Heart left ventricle (tissue), 16 donors: ENCODE measurements around the gene S100A1. TPM values are rescaled to one million over a fixed set of nuclear protein-coding genes. Genes with fewer than 3 reads are reported as not detected.

ENCODE experiments used
- ATAC-seq, 4 donors: fragments of 200-7000 bp; cut with Tn5 transposase; one replicate each; pipeline ENCODE4 v1.9.1; 2020 to 2022; ENCODE audit warnings: moderate library complexity in 4 of 4, mild to moderate bottlenecking in 3 of 4, moderate number of reproducible peaks in 1 of 4
- DNase-seq, 5 donors: peaks; one replicate each; pipeline ENCODE4 v3.0.0-alpha.2; 2020
- H3K27ac ChIP-seq, 12 donors: fragments of 200-600 bp; sonication (generic) in 4 of 12; one replicate each; pipeline versions ENCODE4 v1.5.0 to v1.8.0; 2016 to 2022; ENCODE audit warnings: mild to moderate bottlenecking in 2 of 12
- H3K27me3 ChIP-seq, 9 donors: fragments of 200-600 bp; sonication (generic) in 2 of 9; one replicate each; pipeline versions ENCODE4 v1.5.1 to v1.8.0; 2016 to 2022; ENCODE audit warnings: mild to moderate bottlenecking in 3 of 9
- H3K36me3 ChIP-seq, 9 donors: fragments of 200-600 bp; sonication (generic) in 2 of 9; one replicate each; pipeline versions ENCODE4 v1.5.0 to v1.8.0; 2018 to 2022; ENCODE audit warnings: mild to moderate bottlenecking in 2 of 9
- H3K4me1 ChIP-seq, 12 donors: fragments of 200-600 bp; sonication (generic) in 4 of 12; one replicate each; pipeline versions ENCODE4 v1.5.0 to v1.8.0; 2016 to 2022; ENCODE audit warnings: mild to moderate bottlenecking in 3 of 12
- H3K4me3 ChIP-seq, 12 donors: fragments of 200-600 bp; sonication (generic) in 4 of 12; one replicate each; pipeline versions ENCODE4 v1.5.0 to v1.8.0; 2017 to 2022; ENCODE audit warnings: mild to moderate bottlenecking in 9 of 12, moderate library complexity in 4 of 12
- H3K9me3 ChIP-seq, 12 donors: fragments of 200-600 bp; sonication (generic) in 4 of 12; one replicate each; pipeline versions ENCODE4 v1.5.0 to v1.8.0; 2016 to 2022; ENCODE audit warnings: mild to moderate bottlenecking in 1 of 12
- POLR2A ChIP-seq, 2 donors: fragments of 450-650 bp; IDR thresholded peaks; one replicate each; pipeline ENCODE4 v1.6.1; 2017; ENCODE audit warnings: antibody characterized with exemption in 2 of 2, mild to moderate bottlenecking in 2 of 2, moderate library complexity in 2 of 2
- whole genome bisulfite sequencing, 4 donors: extraction: QIAGEN DNeasy Blood & Tissue Kit in 2 of 4; methylation state at CpG; one replicate each; pipeline versions ENCODE4 v1.1.5 to v1.1.7; 2013 to 2018; 5-methylcytosine and 5-hydroxymethylcytosine counted together
- intact Hi-C, 10 donors: fragments of 100-400 bp; cut with DNase I; formaldehyde crosslinking; loops; one replicate each; pipeline versions ENCODE4 v1.11.1 to v1.14.2; 2022
- polyA plus RNA-seq, 2 donors: library from polyadenylated mRNA; stranded (reverse); fragments of 200-250 nt; gene quantifications; one replicate each; pipeline ENCODE4 v1.2.3, GENCODE V29; 2013
- total RNA-seq, 9 donors: library from RNA; depleted of rRNA in 2 of 9; stranded (reverse); fragments of >200 nt in 2 of 9; fragmentation: NEBNext Ultra II Directional in 3 of 9; extraction: Animal tissue kit (Norgen Biotek cat#: 25700) in 3 of 9; gene quantifications; one replicate each; pipeline versions ENCODE4 v1.1.0 to v1.2.4, GENCODE V29; 2016 to 2023
- TF ChIP-seq, protein P1 (sequence below), 12 donors: fragments of 200-600 bp; sonication (generic) in 4 of 12; IDR thresholded peaks; one replicate each; pipeline versions ENCODE4 v1.5.0 to v1.8.0; 2018 to 2022; ENCODE audit warnings: antibody characterized with exemption in 12 of 12, mild to moderate bottlenecking in 5 of 12
- donor health status: ischemic (EF 13 %, LVEDD 7.1; RV severe dilation, severe dysfunction).
- donor health status: healthy with polysubstance abuse.
- donor health status: DM: no; HTN: yes; CAD: no.
- donor health status: DM: no; HTN: no; CAD: no.
- donor health status: ischemic (EF 25% LVEDD 6.9; RV normal size, moderate dysfunction).
- donor health status: ischemic (EF 25% LVEDD 5.7; RV mildly dilated, moderate dysfunction).
- donor health status: healthy.
- donor health status: DM: yes; HTN: yes; CAD: no.
- donor health status: ischemic (EF 35%, LVEDD 5.7; RV mildly dilated, moderate dysfunction).
- donor health status: nonischemic (EF 11% LVEDD 7.7; RV severe dilation, severe dysfunction).
- donor health status: DM: yes; HTN: yes; CAD: no.
- donor health status: PGD.
- donor health status: ischemic (EF 29% LVEDD 5.4; RV normal size, mild dysfunction).
- donor health status: nonischemic (EF 23%, LVEDD 6.1; RV moderate dilation, normal function).

Gene S100A1
- total and polyA plus RNA-seq, 11 donors = 752 to 3,565 (median 2,114) TPM

- peak overlapping the region; percentile 87 to 99 (median 96) for H3K27ac ChIP-seq
- no peak for TF ChIP-seq POLR2A (IDR thresholded peaks at IDR 0.05)
- TF ChIP-seq, protein P1, sequence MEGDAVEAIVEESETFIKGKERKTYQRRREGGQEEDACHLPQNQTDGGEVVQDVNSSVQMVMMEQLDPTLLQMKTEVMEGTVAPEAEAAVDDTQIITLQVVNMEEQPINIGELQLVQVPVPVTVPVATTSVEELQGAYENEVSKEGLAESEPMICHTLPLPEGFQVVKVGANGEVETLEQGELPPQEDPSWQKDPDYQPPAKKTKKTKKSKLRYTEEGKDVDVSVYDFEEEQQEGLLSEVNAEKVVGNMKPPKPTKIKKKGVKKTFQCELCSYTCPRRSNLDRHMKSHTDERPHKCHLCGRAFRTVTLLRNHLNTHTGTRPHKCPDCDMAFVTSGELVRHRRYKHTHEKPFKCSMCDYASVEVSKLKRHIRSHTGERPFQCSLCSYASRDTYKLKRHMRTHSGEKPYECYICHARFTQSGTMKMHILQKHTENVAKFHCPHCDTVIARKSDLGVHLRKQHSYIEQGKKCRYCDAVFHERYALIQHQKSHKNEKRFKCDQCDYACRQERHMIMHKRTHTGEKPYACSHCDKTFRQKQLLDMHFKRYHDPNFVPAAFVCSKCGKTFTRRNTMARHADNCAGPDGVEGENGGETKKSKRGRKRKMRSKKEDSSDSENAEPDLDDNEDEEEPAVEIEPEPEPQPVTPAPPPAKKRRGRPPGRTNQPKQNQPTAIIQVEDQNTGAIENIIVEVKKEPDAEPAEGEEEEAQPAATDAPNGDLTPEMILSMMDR (IDR thresholded peaks at IDR 0.05) = no peak
- no peaks in the 10 kb centered on the region for H3K27me3 ChIP-seq
- H3K4me1 ChIP-seq = peaks cover 6 to 65% (median 25%) of the 10 kb centered on the region in 12 donors
- intact Hi-C loops = loop anchor here in 3 of 10 donors (5.0 kb wide), 2 partner anchors 39 to 79 kb away; no protein-coding TSS in a partner anchor
- H3K36me3 ChIP-seq = peaks cover 0 to 22% (median 18%) of the 10 kb centered on the region in 9 donors
- WGBS, 4 donors = 82 to 95% (median 93%) methylated on average over 4 to 7 of the region's 7 CpGs
- no peak for DNase-seq
- ATAC-seq = peak in 1 of 4 donors; percentile 2
- no peaks in the 10 kb centered on the region for H3K9me3 ChIP-seq
- peak overlapping the region in 3 of 12 donors; percentile 59 to 88 (median 71) for H3K4me3 ChIP-seq
Measured at GRCh38 chr1:153610811-153611301, 17.4 kb upstream of the S100A1 start.

GRCh38 chr1:153611356-153611755 is 16.9 kb upstream of the S100A1 start:
- no peak for ATAC-seq
- DNase-seq = no peak
- H3K9me3 ChIP-seq = no peaks in the 10 kb centered on the region
- TF ChIP-seq, protein P1 (IDR thresholded peaks at IDR 0.05) = no peak
- no peak for TF ChIP-seq POLR2A (IDR thresholded peaks at IDR 0.05)
- WGBS, 4 donors = 81 to 90% (median 87%) methylated on average over 1 of the region's 1 CpG
- H3K4me1 ChIP-seq = peaks cover 6 to 70% (median 30%) of the 10 kb centered on the region in 12 donors
- peak overlapping the region in 6 of 12 donors; percentile 34 to 98 (median 84) for H3K27ac ChIP-seq
- H3K27me3 ChIP-seq = no peaks in the 10 kb centered on the region
- H3K36me3 ChIP-seq = peaks cover 0 to 18% (median 15%) of the 10 kb centered on the region in 9 donors
- H3K4me3 ChIP-seq = peak overlapping the region in 8 of 12 donors; percentile 24 to 88 (median 57)
- intact Hi-C loops = loop anchor here in 3 of 10 donors (5.0 kb wide), 2 partner anchors 39 to 79 kb away; no protein-coding TSS in a partner anchor

- Histone ChIP-seq H3K4me1 (peaks cover 6 to 74% (median 36%) of the 10 kb centered on the region in 12 donors), H3K36me3 (peaks cover 0 to 9% (median 6%) of the 10 kb centered on the region in 9 donors), H3K27ac (peak overlapping the region; percentile 34 to 97 (median 83)), H3K27me3 (no peaks in the 10 kb centered on the region), H3K9me3 (no peaks in the 10 kb centered on the region), H3K4me3 (peak overlapping the region; percentile 15 to 88 (median 58))
- WGBS, 4 donors = 37 to 54% (median 43%) methylated on average over 9 to 11 of the region's 11 CpGs
- ATAC-seq (no peak), DNase-seq (no peak)
- TF ChIP-seq, protein P1 (IDR thresholded peaks at IDR 0.05) = no peak
- no peak for TF ChIP-seq POLR2A (IDR thresholded peaks at IDR 0.05)
- intact Hi-C loops = loop anchor here in 3 of 10 donors (2.0 to 5.0 kb wide), 4 partner anchors 19 to 80 kb away; no protein-coding TSS in a partner anchor
Measured at GRCh38 chr1:153612111-153612754, 16.0 kb upstream of the S100A1 start.

GRCh38 chr1:153612755-153613331 is 15.4 kb upstream of the S100A1 start, which contains the start of gene S100A16:
Gene S100A16, minus strand, starts transcription at chr1:153613137. Its CDS starts 4,986 bp downstream, at chr1:153608151.
- Histone ChIP-seq H3K4me3 (peak within 1 kb of the TSS; percentile 15 to 88 (median 58)), H3K4me1 (peaks cover 6 to 74% (median 38%) of the 10 kb centered on the region in 12 donors), H3K27ac (peak within 1 kb of the TSS; percentile 34 to 97 (median 83)), H3K27me3 (no peaks in the 10 kb centered on the region), H3K36me3 (peaks cover 0 to 5% (median under 1%) of the 10 kb centered on the region in 9 donors), H3K9me3 (no peaks in the 10 kb centered on the region)
- intact Hi-C loops = loop anchor here in 3 of 10 donors (2.0 to 5.0 kb wide), 4 partner anchors 18 to 81 kb away; no protein-coding TSS in a partner anchor
- WGBS, 4 donors = 36 to 55% (median 43%) methylated on average over 6 to 9 of the region's 9 CpGs
- peak in 1 of 2 donors; percentile 42 for TF ChIP-seq POLR2A (IDR thresholded peaks at IDR 0.05)
- TF ChIP-seq, protein P1 (IDR thresholded peaks at IDR 0.05) = no peak
- peak; percentile 43 to 83 (median 75) for ATAC-seq
- DNase-seq = peak; percentile 75 to 89 (median 85)
